HG03280 (cell line): ENCODE results near the gene OXER1.
"Not testable (repeated sequence)": the region's sequence is repeated elsewhere in the genome, so short reads cannot be mapped to it uniquely, and the experiment has no call there.

ENCODE experiments used
- ATAC-seq: cut with Tn5 transposase; IDR thresholded peaks from one replicate; pipeline ENCODE4 v1.9.1; 2021; ENCODE audit warnings: mild to moderate bottlenecking, moderate library complexity; ENCODE audit not compliant: unreplicated experiment

OXER1 gene

DNA sequence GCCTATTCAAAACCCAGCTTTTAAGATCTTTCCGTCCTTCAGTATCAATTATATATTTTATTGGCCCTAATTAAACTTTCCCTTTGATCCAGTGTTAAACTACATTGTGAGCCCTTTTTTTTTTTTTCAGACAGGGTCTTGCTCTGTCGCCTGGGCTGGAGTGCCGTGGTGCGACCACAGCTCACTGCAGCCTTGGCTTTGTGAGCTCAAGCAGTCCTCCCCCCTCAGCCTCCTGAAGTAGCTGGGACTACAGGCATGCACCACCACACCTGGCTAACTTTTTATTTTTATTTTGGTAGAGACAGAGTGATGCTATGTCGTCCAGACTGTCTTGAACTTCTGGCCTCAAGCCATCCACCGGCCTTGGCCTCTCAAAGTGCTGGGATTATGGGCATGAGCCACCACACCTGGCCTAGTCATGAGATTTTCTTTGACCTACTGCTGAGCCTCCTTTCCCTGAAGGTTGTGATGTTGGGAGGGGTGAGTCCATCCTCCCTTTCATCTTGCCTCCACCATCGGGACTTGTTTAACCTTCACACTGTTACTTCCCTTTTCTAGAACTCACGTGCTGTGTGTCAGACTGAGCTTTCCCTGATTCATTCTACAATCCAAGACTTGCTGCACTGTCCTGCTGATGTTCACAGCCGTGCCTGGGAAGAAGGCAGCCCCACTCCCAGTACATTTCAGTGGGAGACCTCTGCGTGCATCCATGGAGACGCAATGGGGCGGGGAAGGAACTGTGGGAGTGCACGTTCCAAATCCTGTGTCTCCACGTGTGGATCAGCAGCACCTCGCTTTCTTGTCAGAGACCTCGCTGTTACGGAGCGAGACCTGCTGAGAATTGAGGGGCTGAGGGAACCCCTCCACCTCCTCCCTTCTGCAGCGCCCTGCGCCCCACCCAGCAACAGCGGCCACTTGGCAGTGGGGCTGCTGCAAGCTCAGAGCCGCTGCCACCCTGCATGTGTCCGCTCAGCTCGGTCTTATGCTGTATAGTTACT lies 10.8 kb downstream of the OXER1 start:
- no peak for ATAC-seq

DNA sequence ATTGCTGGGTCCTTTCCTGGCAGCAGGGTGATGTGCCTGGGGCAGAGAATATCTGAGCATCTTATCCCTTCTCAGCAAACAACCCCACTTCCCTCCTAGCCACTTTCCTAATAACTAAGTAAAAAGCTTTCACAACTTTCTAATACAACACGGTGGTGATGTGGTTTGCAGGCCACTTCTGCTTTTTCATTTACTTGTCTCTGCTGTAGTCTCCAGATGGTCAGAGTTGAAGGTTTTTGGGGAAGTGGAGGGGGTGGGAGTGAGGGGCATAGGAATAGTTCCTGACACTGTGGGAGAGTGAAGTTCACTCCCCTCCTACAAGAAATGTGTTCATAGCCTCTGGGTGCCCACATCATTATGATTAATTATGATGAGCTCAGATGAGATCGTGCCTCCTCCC lies 11.6 kb downstream of the OXER1 start:
- ATAC-seq: peak; percentile 54

DNA sequence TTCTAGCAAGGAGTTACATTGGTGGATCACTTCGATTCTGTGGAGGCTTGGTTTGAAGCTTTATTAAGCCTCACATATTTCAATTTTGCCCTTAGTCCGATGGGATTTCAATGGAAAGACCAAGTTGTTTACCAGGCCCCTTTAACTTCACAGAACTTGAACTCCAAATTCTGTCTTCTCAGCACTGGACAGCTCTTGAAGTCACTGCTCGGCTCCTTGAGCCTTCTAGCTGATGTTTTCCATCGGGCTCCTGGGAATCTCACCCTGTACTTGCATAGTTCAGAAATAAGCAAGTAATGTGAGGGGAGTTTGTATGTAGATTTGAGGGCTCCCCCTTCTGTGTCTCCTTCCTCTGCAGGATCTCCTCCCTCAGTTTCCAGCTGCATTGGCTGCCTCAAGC lies 15.1 kb downstream of the OXER1 start:
- no peak for ATAC-seq

DNA sequence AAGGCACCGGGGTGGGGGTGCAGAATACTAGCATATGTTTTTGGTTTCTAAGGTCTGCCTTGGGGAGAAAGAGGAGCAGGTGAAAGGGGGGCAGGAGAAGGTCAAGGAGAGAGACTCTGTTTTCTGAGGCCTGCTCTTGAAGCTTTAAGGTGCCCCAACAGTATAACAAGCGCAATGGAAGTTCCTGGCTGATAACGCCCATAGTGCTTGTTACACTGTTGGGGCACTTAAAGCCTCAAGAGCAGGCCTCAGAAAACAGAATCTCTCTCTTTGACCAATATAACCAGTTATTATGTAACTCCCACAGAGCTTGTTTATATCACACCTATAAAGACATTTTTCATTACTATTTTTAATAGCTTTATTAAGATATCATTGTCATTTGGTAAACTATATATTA lies 16.5 kb downstream of the OXER1 start:
- ATAC-seq: no peak

DNA sequence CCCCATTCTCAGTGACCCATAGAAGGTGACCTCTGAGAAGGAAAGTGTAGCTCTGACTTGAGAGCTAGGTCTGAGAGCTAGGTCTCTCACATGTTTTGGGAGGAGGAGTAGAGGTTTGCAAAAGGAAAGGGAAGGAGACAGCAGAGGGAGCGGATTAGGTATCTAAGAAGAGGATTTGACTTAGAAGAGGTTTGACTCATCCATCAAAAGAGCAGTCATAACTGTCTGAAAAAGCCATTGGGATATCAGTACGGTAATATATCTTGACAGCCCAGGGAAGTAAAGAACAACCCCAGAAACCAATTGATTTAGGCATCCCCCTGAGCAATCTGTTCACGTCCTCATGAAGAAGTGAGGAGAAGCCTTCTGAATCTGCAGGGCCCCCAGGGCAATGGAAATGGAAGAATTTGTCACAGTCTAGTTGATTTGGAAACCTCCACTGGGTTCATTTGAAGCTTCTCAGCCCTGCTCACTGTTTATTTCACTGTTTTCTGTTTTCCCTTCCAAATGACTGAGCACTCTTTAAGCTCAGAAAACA lies 19.3 kb downstream of the OXER1 start:
- no peak for ATAC-seq

DNA sequence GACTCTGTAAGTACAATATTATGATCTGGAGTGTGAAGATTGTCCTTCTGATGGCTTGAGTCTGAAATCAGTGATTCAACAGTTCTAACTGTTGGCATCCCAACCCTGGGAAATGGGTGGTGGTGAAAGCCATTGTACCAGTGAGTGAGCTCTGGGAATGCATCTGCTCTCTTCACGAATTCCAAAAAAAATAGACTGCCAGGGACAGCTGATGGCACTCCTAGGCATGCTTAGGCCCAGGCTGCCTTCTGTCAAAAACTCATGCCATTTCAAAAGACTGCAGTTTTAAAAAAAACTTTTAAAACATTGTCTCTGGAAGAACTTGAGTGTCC lies 20.3 kb downstream of the OXER1 start:
- ATAC-seq: no peak

DNA sequence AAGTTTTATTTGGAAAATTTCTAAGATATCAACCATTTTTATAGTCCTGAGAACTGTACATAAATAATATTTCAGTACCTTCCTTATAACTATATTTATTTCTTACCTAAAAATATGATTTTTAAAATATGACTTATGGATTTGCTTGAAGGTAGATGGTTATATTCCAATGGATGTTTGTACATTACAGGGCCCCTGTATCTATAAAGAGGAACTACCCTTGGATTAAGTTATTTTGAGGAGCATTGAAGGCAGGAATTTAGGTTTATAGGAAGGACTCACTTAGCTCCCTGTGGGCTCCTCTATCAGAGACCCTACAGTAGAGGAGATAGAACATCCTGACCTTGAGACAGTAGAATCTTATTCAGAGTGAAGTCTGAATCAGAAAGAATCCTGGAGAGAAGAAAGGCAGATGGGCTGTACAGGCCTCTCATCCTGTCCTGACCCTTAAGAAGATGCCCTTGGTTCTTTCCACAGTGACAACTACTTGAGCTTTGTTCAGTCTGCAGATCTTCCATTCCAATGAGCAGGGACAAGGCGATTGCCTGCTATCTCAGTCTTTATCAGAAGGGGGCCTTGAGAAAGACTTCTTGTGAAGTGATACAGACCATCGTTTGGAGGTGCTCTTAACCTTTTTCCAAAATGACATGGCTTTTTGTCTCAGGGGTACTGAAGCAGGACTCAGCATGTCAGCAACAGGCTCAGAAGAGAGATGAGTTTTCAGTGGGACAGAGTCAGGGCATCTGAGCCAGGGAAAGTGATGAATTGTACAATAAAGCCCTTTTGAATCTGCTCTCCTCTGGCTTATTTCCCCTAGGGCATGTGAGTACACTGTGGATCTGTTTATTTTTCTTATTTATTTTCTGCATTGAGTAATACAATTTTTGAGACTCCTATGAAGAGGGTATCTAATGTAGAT lies 20.9 kb downstream of the OXER1 start:
- ATAC-seq: no peak

DNA sequence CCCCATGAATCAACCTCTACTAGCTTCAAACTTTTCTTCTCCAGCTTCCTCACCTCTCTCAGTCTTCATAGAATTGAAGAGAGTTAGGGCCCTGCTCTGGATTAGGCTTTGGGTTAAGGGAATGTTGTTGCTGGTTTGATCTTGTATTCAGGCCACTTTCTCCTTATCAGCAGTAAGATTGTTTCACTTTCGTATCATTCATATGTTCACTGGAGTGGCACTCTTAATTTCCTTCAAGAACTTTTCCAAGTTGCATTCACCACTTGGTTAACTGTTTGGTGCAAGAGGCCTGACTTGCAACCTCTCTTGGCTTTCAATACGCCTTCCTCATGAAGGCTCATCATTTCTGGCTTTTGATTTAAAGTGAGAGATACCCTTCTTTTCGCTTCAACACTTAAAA lies 22.8 kb downstream of the OXER1 start:
- no peak for ATAC-seq

DNA sequence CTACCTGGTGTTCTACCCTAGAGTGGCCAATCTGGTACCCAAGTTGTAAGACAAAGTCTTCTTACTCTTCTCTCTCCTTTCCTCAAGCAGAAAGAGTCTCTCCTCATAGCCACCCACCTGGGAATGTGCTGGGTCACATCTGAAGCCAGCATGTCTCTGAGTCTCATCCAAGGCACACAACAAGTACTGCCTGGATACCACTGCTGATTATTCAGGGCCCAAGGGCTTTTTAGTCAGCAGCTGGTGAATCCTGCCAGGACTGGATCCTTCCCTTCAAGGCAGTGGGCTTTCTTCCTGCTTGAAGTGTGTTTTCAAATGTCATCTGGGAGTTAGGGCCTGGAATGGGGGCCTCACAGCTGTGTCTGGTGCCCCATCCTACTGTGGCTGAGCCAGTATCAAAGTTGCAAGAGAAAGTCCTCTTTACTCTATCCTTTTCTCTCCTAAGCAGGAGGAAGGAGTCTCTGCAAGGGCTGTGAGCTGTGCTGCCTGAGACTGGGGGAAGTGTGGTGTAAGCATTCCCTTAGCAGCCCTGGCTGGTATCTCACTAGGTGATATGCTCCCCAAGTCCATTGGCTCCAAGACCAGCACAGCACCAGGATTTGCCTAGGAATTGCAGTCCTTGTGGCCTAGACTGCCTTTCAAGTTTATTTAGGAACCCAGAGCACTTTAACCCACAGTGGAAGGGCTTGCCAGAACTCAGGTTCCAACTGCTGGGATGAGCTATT lies 27.2 kb downstream of the OXER1 start:
- no peak for ATAC-seq

DNA sequence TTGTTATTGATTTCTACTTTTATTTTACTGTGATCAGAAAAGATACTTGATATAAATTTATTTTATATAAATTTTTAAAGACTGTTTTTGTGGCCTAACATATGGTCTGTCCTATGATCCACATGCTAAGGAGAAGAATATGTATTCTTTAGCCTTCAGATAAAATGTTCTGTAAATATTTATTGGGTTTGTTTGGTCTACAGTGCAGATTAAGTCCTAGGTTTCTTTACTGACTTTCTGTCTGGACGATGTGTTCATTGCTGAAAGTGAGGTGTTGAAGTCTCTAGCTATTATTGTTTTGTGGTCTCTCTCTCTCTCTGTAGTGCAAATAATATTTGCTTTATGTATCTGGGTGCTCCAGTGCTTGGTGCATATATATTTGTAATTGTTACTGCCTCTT lies 30.1 kb downstream of the OXER1 start:
- no peak for ATAC-seq

DNA sequence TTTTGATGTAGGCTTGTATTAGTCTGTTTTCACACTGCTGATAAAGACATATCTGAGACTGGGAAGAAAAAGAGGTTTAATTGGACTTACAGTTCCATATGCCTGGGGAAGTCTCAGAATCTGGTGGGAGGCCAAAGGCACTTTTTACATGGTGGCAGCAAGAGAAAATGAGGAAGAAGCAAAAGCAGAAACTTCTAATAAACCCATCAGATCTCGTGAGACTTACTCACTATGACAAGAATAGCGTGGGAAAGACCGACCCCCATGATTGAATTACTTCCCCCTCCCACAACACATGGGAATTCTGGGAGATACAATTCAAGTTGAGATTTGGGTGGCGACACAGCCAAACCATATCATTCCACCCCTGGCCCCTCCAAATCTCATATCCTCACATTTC lies 32.6 kb downstream of the OXER1 start:
- ATAC-seq: not testable (repeated sequence)

DNA sequence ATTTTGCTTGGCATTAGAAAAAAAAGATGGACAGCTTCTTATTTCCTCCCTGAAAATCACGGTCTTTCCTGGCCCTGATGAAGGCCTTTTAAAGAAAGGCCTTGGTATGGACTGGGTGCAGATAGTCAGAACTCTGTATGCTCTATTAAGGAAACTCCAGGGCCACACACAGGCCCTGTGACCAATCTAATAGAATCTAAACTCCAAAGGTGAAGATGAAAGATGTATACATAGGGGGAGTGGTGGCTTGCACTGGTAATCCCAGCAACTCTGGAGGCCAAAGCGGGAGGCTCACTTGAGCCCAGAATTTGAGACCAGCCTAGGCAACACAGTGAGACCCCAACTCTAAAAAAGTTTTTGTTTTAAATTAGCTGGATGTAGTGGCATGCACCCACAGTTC lies 37.3 kb downstream of the OXER1 start:
- ATAC-seq: no peak

DNA sequence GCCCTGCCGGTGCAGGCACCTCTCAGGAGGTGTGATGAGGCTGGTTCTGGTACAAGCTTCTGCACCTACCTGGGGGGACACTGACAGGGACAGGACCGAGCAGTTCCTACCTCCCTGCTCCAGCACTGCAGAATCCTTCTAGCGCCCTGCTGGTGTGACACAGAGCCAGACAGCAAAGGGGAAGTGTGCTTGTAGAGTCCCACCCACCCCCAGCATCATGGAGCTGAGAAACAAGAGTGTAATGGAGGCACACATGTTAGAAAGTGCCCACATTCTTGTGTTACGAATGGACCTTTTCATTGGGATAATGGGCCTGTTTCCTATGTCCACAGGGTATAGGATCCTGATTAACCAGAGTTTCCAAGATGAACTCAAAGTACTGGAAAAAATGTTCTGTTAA lies 38.3 kb downstream of the OXER1 start:
- ATAC-seq: no peak

DNA sequence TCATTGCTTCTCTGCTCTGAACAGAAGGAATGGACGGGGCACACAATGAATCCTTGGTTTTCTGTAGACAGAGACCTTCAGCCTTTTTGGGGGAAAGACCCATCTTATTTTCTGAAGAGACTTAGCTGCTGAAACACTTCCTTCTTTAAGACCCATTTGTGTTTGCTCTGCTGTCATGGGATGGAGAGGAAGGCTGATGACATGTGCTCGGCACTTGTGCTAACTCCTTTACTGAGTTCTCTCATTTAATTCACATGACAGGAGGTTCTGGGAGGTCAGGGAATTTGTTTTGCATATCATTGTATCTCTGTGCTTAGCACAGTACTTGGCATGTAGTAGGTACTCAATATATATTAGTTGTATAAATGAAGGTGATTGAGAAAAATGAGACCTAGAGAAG lies 39.0 kb downstream of the OXER1 start:
- no peak for ATAC-seq

DNA sequence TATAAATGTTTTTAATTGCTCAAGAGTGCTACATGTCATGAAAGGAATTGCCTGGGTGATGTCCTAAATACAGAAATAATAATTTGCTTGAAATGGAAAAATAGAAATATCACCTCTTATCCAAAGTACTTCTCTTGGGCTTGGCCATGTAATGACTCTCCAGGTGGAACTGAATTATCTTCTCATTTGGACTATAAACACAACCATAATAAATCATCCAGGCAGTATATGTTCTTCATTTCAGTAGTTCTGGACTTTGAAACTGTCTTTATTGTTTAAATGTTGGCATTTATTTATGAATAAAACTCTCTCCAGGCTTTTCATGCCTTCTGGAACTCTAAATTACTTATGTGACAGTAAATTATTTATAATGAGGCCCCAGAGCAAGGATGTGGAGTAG lies 40.5 kb downstream of the OXER1 start:
- ATAC-seq: no peak

DNA sequence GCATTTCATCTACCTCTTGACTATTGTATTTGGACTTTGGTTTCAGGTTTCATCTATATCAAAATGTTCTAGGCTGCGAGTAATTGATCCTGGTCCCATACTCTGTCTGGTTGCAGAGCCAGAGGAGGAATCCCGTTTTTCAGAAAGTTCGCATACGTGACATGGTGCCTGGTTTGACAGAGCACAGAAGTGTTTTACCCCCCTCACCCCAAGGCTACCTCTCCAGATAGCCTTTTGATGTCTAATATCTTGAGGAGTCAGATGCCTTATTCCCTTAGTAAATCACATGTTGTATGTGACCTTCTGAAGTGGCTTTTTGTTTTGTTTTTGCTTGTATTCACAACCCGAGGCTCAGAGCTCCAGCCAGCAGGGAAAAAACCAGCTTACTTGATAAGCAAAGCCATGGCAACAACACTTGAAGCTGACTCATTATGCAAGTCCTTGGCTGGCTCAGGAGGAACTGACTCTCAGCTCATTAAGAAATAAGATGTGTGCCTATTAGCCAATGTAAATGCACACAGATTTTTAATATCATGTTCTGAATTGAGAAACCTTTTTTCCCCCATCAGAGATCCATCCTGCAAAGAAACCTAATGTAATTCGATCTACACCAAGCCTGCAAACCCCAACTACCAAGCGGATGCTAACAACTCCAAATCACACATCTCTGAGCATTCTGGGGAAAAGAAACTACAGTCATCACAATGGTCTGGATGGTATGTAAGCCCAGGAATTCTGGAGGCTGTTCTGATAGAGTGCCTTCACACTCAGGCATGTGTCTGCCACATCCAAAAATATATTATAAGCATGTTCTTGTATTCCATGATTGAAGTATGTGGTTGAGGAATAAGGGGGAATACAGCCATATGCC lies 41.4 kb downstream of the OXER1 start:
- ATAC-seq: peak; percentile 97

DNA sequence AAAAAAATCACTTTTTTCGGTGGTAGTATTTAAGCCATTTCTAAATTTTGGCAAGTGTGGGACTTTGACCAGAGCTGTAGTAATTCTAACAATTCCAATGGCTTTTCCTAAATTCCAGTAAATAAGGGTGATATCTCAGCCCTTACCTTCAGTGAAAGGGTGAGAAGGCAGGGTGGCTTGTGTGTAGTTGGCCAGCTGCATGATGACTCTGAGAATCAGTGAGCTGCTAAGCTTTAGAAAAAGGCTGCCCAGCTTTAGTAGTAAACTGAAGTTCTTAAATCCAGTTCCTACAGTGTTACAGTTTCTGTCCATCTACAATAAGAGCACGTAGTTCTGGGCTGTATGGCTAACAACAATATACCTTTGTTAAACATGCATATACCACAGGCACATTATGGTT lies 42.0 kb downstream of the OXER1 start:
- no peak for ATAC-seq

DNA sequence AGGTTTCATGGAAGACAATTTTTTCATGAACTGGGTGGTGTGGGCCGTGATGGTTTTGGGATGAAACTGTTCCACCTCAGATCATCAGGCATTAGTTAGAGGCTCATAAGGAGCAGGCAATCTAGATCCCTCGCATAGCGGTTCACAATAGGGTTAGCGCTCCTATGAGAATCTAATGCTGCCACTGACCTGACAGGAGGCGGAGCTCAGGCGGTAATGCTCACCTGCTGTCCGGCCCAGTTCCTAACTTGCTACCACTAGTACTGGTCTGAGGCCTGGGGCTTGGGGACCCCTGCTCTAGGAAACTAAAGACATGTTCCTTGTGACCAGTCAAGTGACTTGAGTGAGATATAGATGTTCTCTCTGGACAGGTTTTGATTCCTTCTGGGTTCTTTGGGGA lies 49.2 kb downstream of the OXER1 start:
- ATAC-seq: no peak

DNA sequence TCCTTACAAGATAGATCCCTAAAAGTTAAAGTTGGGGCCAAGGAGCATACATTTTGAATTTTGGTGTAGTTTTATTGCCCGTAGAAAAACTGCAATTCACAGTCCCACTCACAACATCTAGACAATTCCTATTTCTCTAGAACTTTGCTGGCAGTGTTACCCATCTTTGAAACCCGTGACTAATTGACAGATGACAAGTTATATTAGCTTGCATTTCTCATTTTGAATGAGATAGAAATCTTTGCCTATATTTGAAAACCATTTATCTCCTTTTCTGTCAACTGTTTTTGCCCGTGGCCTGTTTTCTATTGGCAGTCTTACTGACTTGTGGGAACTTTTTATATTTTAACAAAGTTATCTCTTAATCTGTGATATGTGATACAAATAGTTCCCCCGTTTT lies 50.0 kb downstream of the OXER1 start:
- ATAC-seq: no peak

DNA sequence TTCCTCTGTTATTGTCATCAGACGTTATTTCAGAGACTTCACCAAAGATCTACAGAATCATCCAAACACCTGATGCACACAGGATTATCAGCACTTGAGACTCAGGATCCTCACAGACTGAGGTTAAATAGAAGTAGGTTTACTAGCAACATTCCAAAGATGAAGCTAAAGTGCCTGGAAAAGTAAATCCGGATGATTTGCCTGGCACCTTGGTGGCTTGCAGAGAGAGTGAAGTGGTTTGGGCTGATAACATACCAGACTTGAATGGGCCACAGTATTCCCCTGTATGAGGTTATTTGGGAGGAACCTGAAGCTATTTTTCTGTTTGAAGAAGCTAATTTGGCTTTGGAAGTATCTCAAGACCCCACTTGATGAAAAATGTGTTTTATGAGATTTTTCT lies 51.0 kb downstream of the OXER1 start:
- ATAC-seq: no peak
